ENCODE data around the gene MBD2. TPM values are rescaled to one million over a fixed set of nuclear protein-coding genes. Genes with fewer than 3 reads are reported as not detected.
"Not testable (repeated sequence)": the region's sequence is repeated elsewhere in the genome, so short reads cannot be mapped to it uniquely, and the experiment has no call there.

Gene MBD2
- 11.6 and 14.4 TPM in 2 replicates for total RNA-seq (2014; rRNA removed; shearing (Covaris generic))

DNA sequence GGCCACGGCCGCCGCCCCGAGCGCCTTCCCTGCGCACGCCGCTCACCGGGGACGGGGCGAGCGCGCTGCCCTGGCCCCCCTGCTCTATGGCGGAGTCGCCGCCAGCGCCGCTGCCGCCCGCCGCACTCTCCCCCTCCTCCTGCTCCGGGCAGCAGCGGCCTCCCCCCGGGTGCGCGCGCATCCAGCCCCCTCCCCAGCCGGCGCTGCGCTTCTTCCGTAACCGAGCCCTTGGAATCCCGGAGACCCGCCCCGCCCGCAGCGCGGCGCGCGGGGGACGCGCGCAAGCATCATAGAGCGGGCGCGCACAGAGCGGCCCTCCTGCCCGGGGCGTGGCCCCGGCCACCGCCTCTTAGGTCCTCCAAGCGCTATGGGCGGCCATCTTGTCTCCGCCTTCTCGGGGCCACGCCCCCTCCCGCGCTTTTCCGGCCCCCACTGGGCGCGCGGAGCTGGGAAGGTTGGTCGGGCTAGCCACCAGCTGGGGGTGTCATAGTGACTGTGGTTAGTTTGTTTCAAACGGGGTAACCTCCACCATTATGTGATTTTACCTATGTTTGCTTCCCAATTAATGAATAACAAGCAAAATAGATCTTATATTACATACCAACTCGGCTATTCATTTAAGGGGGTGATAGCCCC, at the start of gene MBD2:
MBD2 (minus strand) TSS at position 291 of the 636 bp plus-strand sequence; CDS start at position 181, 110 bp downstream.
- DNase-seq (ENCODE audit: low spot score): peak; percentile 89

DNA sequence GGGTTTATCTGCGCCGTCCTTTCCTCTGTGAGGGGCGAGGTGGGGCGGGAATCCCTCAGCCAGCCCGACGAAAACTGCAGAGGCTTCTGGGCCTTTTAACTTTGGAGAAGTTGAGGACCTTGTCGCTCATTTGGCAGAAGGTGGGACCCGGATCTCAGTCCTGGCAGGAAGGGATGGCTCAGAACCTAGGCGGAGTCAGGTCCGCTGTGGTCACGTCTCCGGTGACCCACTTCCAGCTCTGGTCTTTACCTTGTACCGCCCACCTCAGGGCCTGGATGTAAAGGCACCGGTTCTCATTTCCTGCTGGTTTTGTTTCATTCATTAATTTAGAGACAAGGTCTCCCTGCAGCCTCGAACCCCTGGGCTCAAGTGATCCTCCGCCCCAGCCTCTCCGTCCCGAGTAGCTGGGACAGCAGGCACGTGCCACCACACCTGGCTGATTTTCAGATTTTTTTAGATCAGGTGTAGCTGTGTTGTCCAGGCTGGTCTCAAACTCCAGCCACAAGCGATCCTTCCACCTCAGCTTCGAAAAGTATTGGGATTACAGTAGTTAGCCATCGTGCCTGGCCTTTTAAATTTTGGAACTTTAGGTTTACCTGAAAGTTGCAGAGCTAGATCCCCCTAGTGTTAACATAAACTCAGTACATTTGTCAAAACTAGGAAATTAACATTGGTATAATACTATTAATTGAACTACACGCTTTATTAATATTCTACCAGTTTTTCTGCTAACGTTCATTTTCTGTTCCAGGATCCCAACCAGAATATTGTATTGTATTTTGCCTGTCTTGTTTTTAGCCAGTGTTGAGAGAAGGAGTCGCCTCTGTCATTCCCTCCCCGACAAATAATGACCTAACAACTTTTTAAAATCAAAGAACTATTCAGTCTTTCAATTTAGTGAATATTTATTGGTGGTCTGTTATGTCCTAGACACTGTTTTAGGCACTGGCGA, 45.7 kb upstream of the MBD2 start:
- peak; percentile 68 for DNase-seq (ENCODE audit: low spot score)

DNA sequence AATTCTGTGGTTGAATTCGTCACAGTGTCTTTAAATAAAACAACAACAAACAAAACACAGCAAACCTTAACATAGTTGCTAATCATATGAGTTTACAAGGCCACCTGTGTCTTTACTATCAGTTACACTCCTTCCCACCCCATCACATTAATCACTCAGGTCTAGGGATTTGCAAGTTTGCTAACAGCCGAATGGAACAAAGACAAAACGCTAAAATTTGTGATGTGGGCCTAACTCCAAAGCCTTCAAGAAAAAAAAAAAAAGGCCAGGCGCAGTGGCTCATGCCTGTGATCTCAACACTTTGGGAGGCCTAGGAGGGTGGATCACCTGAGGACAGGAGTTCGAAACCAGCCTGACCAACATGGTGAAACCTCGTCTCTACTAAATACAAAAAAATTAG, 44.3 kb upstream of the MBD2 start:
- DNase-seq (ENCODE audit: low spot score): no peak

DNA sequence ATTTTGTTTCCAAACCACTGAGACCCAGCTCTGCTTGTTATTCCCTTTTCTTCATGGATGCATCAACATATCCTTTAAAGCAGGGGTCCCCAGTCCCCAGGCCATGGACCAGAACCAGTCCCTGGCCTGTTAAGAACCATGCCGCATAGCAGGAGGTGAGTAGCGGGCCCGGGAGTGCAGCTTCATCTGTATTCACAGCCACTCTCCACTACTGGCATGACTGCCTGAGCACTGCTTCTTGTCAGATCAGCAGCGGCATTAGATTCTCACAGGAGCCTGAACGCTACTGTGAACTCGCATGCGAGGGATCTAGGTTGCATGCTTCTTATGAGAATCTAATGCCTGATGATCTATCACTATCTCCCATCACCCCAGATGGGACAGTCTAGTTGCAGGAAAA, 43.2 kb upstream of the MBD2 start:
- DNase-seq (ENCODE audit: low spot score): no peak

DNA sequence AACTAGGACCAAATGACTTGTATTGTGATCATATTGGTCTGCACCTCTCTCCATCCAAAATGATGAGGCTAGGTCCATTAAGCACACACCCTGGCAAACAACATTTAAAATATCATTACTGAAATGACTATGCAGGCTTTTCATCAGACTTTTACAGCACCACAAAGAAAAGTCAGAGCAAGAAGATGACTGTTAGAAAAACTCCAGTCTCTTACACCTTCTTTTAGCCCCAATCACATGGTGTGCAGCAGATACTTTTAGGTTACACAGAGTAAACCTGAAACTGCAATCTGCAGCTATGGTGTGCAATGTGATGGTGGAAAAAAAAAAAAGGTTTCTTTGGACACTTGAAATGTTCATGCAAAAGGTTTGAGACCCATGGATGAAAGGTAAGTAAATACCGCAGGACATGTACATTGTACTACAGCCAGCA, 39.5 kb upstream of the MBD2 start:
- no peak for DNase-seq (ENCODE audit: low spot score)

- no peak for DNase-seq (ENCODE audit: low spot score)
Observed at GRCh38 chr18:54261894-54262293, 37.4 kb upstream of the MBD2 start.

DNA sequence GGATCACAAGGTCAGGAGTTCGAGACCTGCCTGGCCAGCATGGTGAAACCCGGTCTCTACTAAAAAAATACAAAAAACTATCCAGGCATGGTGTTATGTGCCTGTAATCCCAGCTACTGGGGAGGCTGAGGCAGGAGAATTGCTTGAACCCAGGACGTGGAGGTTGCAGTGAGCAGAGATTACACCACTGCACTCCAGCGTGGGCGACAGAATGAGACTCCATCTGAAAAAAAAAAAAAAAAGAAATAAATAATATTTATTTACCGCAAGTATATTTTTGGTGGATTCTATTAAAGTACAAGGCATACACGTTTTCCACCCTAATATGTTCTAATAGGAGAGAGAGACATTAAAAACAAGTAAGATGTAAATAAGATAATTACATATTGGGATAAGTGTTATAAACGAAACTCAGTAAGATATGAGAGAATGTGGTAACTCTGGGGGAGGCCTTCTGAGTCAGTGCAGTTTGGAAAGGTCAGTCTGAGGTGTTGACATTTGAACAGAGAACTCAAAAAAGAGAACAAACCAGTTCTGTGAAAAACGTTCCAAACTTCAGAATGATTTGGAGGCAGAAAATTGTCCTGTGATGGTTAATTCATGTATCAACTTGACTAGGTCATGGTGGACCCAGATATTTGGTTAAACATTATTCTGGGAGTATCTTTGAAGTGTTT, 36.1 kb upstream of the MBD2 start:
- no peak for DNase-seq (ENCODE audit: low spot score)

GRCh38 chr18:54257818-54258217, 33.3 kb upstream of the MBD2 start:
- not testable (repeated sequence) for DNase-seq (ENCODE audit: low spot score)

- DNase-seq (ENCODE audit: low spot score): no peak
Observed at GRCh38 chr18:54257015-54257414, 32.5 kb upstream of the MBD2 start.

DNA sequence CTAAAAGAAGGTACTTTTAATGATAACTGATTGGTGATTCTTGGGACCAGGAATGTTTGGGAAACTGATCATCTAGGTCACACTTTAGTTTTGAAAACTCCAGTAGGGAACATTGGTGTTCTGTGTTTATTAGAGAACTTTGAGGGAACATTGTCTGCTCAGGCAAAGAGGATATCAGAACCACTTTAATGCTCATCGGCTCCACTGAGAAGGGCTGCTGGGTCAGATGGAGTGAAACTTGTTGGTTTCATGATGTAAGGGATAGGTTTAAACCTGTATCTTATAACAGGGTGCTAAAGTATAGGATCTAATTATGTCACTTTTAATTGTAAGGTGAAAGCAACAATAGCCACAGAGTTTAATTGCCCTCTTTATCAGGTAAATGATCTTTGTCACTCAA, 30.7 kb upstream of the MBD2 start:
- DNase-seq (ENCODE audit: low spot score): peak; percentile 26

DNA sequence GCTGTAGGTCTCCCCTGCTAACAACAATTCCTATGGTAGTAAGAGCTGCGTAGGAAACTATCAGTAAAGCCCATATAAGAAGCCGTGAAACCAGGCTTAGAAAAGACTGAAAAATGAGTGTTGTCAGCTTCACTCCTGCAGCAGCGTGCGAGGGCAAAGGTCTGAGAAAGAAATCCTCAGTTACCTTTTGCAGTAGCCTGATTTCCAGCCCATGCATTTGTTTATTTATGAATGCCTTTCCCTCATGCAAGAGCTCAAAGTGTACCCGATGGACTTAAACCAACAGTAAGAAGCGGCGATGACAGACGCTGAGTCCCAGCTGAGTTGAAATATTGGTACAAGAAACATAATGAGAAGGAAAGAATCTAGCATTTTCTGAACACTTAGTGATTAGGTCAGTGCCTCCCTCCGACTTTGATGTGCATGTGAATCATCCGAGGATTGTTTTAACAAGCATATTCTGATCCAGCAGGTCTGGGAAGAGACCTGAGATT, 29.8 kb upstream of the MBD2 start:
- peak; percentile 69 for DNase-seq (ENCODE audit: low spot score)

GRCh38 chr18:54251606-54252390, 27.3 kb upstream of the MBD2 start:
- DNase-seq (ENCODE audit: low spot score): no peak

DNA sequence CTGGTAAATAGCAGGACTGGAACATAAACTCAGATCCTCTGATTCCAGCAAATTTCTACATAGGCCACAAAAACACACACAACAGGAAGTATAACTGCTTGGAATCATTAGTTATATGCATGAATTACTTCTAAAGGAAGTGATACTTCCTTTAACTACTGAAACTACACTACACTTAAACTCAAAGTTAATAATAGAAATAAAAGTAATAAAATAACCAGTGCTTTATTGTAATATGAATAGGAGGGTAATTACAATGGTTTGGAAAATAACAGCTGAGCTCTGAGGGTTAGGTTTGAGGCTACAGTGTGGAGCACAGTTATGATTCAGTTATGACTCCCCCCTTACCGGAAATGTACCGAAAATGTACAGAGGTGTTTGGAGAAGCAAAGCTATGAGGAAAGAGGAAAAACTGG, 26.4 kb upstream of the MBD2 start:
- DNase-seq (ENCODE audit: low spot score): no peak

DNA sequence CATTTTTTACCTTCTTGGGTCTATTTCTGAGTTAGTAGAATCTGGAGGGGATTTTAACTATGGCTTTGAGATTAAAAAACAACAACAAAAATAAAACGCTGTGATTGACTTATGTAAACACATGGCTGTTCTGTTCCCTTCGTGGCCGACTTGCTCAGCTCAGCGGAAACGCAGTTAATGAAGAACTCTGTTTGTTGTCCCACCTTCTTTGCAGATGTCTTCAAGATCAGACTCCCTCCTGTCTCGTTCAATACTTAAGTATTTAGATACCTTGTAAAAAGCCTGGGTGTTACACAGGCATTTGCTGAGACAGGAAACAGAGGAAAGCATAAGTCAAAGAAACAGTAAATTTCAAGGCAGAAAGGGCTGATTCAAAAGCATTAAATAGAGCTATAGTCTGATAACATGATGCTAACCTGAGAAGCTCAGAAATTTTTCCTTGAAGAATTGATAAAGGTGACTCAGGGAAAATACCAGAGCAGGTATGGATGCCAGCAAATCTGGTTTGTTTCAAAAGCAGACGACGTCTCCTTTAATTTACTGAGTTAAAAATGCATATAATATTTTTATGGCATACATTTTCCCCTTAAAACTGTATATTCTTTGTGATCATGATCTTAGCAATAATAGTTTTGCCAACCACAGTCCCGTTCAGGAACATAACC, 23.2 kb upstream of the MBD2 start:
- DNase-seq (ENCODE audit: low spot score): no peak

- no peak for DNase-seq (ENCODE audit: low spot score)
Observed at GRCh38 chr18:54242327-54242726, 17.9 kb upstream of the MBD2 start.

DNA sequence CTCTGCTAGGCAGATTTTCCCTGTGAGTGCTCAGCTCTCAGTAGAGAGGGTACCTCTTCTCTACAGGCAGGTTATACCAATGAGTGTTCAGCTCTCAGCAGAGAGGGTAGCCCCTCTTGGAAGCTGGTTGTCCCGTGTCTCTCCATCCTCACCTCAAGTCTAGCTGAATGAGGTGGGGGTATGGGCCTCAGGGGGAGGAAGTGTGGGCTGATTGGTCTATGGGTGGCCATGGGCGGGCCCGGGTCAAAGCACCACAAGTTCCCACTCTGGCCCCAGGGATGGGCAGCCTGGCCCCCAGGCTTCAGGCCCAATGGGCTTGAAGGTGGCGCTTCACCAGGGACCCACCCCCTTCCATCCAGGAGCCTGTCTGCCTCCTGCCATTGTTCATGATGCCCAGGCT, 17.0 kb upstream of the MBD2 start:
- DNase-seq (ENCODE audit: low spot score): no peak

DNA sequence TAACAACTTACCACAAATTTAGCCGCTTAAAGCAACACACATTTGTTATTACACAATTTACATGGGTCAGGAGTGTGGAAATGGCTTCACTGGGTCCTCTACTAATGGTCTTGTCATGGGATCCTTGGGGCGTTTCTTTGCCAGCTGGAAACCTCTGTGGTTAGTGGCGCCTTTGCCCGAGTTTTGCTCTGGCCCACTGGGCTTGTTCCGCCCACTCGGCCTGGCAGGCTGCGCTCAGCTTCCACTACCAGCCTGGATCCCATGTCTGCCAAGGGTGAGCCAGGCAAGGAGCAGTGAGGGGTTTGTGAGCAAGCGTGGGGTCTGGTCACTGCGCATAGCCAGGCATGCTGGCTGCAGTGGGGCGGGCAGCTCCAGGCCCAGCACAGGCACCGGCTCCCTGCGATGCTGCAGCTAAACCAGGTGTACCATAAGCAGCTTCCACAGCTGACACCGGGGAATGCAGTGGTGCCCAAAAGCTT, 16.2 kb upstream of the MBD2 start:
- DNase-seq (ENCODE audit: low spot score): no peak

- DNase-seq (ENCODE audit: low spot score): no peak
Observed at GRCh38 chr18:54239601-54240000, 15.1 kb upstream of the MBD2 start.

GRCh38 chr18:54239091-54239490, 14.6 kb upstream of the MBD2 start:
- DNase-seq (ENCODE audit: low spot score): no peak

- no peak for DNase-seq (ENCODE audit: low spot score)
Observed at GRCh38 chr18:54238173-54238936, 13.9 kb upstream of the MBD2 start.

Measured in HT-29 (cell line).